Upper lobe of left lung (tissue), 4 donors: Measurements from ENCODE around the gene BABAM2.

Source experiments
- CTCF ChIP-seq, 6 experiments: fragments of 450-650 bp in 4 of 6; fragments of 200-600 bp in 2 of 6; sonication (generic) in 2 of 6; IDR thresholded peaks; one replicate each; pipeline ENCODE4 v1.5.1; 2016 to 2019; ENCODE audit warnings: antibody characterized with exemption in 6 of 6
- POLR2A ChIP-seq, 4 donors: fragments of 450-650 bp; IDR thresholded peaks; one replicate each; pipeline ENCODE4 v1.5.1; 2016 to 2017; ENCODE audit warnings: antibody characterized with exemption in 4 of 4, mild to moderate bottlenecking in 2 of 4

- TF ChIP-seq POLR2A (IDR thresholded peaks at IDR 0.05), result peak in 1 of 4 donors; percentile 25
- TF ChIP-seq CTCF (IDR thresholded peaks at IDR 0.05), result no peak
Observed at GRCh38 chr2:27920148-27920885, 29.8 kb downstream of the BABAM2 start.
